Parathyroid adenoma (tissue), 2 donors: Measurements from ENCODE around the gene USP37.

ENCODE experiments used
- H2AFZ ChIP-seq: fragments of 300-600 bp; sonication (generic); one replicate; pipeline ENCODE4 v1.7.0; 2017; ENCODE audit warnings: antibody characterized with exemption, mild to moderate bottlenecking
- H3K27ac ChIP-seq: fragments of 300-600 bp; sonication (generic); one replicate; pipeline ENCODE4 v1.7.0; 2017
- H3K27me3 ChIP-seq: fragments of 300-600 bp; sonication (generic); one replicate; pipeline ENCODE4 v1.7.0; 2017; ENCODE audit warnings: low read length; ENCODE audit not compliant: control insufficient read depth, insufficient read depth
- H3K36me3 ChIP-seq: fragments of 300-600 bp; sonication (generic); one replicate; pipeline ENCODE4 v1.7.0; 2017; ENCODE audit warnings: low read length; ENCODE audit not compliant: control insufficient read depth, insufficient read depth
- H3K4me1 ChIP-seq: fragments of 300-600 bp; sonication (generic); one replicate; pipeline ENCODE4 v1.7.0; 2017; ENCODE audit warnings: control low read depth
- H3K4me2 ChIP-seq: fragments of 300-600 bp; sonication (generic); one replicate; pipeline ENCODE4 v1.7.0; 2017; ENCODE audit warnings: low read length
- H3K4me3 ChIP-seq: fragments of 300-600 bp; sonication (generic); one replicate; pipeline ENCODE4 v1.7.0; 2017; ENCODE audit warnings: low read depth, low read length
- H3K79me2 ChIP-seq: fragments of 300-600 bp; sonication (generic); one replicate; pipeline ENCODE4 v1.7.0; 2017; ENCODE audit warnings: control low read depth
- H3K9ac ChIP-seq: fragments of 300-600 bp; sonication (generic); one replicate; pipeline ENCODE4 v1.7.0; 2017; ENCODE audit warnings: mild to moderate bottlenecking
- H3K9me3 ChIP-seq: fragments of 300-600 bp; sonication (generic); one replicate; pipeline ENCODE4 v1.7.0; 2017; ENCODE audit warnings: low read length; ENCODE audit not compliant: control insufficient read depth
- TF ChIP-seq, protein P1 (sequence below): fragments of 300-600 bp; sonication (generic); IDR thresholded peaks from one replicate; pipeline ENCODE4 v1.7.0; 2017; ENCODE audit warnings: antibody characterized with exemption, mild to moderate bottlenecking
- donor health status: primary hyperparathyroidism.

Gene USP37

DNA sequence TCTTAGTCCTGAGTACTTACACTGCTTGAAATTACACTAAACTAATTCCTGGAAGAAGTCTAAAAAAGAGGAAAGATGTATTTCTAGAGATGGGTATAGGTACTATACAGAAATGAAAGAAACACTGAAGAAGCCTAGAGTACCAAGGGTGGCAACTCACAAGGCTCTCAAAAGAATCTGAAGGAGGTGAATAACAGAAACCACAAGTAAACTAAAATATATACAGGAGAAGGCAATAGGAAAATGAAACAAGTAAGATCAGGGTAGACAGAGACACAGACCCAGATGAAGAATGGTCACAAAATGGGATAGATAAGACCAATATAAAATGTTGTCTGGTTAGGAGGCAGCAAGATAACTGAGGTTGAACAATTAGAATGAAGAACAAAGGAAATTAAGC, 59.9 kb downstream of the USP37 start:
- H3K4me1 ChIP-seq: no peaks in the 10 kb centered on the region
- H3K27ac ChIP-seq: no peak overlapping the region
- no peaks in the 10 kb centered on the region for H3K36me3 ChIP-seq
- TF ChIP-seq, protein P1, sequence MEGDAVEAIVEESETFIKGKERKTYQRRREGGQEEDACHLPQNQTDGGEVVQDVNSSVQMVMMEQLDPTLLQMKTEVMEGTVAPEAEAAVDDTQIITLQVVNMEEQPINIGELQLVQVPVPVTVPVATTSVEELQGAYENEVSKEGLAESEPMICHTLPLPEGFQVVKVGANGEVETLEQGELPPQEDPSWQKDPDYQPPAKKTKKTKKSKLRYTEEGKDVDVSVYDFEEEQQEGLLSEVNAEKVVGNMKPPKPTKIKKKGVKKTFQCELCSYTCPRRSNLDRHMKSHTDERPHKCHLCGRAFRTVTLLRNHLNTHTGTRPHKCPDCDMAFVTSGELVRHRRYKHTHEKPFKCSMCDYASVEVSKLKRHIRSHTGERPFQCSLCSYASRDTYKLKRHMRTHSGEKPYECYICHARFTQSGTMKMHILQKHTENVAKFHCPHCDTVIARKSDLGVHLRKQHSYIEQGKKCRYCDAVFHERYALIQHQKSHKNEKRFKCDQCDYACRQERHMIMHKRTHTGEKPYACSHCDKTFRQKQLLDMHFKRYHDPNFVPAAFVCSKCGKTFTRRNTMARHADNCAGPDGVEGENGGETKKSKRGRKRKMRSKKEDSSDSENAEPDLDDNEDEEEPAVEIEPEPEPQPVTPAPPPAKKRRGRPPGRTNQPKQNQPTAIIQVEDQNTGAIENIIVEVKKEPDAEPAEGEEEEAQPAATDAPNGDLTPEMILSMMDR: no peak
- H3K27me3 ChIP-seq: no peaks in the 10 kb centered on the region
- no peak overlapping the region for H3K4me3 ChIP-seq
- no peak overlapping the region for H3K9ac ChIP-seq
- H3K9me3 ChIP-seq: no peaks in the 10 kb centered on the region
- H3K4me2 ChIP-seq: no peak overlapping the region
- no peaks in the 10 kb centered on the region for H3K79me2 ChIP-seq
- H2AFZ ChIP-seq: no peak overlapping the region

DNA sequence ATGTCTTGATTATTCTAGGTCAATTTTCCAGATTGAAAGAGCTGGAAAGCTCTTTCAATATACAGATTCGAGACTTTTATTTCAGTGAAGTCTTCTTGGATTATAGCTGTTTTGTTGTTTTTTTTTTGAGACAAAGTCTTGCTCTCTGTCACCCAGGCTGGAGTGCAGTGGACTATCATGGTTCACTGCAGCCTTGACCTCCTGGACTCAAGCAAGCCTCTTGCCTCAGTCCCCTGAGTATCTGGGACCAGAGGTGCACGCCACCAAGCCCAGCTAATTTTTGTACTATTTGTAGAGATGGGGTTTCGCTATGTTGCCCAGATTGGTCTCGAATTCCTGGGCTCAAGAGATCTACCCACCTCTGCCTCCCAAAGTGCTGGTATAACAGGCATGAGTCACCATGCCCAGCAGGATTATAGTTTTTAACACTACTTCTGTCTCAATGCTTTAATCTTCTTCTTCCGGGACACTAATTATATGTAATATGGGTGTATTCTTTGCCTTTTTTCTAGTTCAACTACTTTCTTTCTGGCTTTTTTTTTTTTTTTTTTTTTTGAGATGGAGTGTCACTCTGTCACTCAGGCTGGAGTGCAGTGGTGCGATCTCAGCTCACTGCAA, 62.3 kb downstream of the USP37 start:
- no peak overlapping the region for H2AFZ ChIP-seq
- H3K79me2 ChIP-seq: no peaks in the 10 kb centered on the region
- peaks cover 2% of the 10 kb centered on the region for H3K4me1 ChIP-seq
- no peaks in the 10 kb centered on the region for H3K9me3 ChIP-seq
- H3K27me3 ChIP-seq: no peaks in the 10 kb centered on the region
- no peak overlapping the region for H3K27ac ChIP-seq
- H3K36me3 ChIP-seq: no peaks in the 10 kb centered on the region
- H3K9ac ChIP-seq: no peak overlapping the region
- TF ChIP-seq, protein P1: no peak
- H3K4me3 ChIP-seq: no peak overlapping the region
- no peak overlapping the region for H3K4me2 ChIP-seq

- Histone ChIP-seq H3K9ac (no peak overlapping the region), H3K4me3 (no peak overlapping the region), H3K4me2 (no peak overlapping the region), H3K4me1 (peaks cover 2% of the 10 kb centered on the region), H3K36me3 (no peaks in the 10 kb centered on the region), H3K9me3 (no peaks in the 10 kb centered on the region), H3K79me2 (no peaks in the 10 kb centered on the region), H2AFZ (no peak overlapping the region), H3K27me3 (no peaks in the 10 kb centered on the region), H3K27ac (no peak overlapping the region)
- TF ChIP-seq, protein P1: no peak
Measured at GRCh38 chr2:218501665-218502064, 66.5 kb downstream of the USP37 start.

GRCh38 chr2:218500501-218501060, 67.6 kb downstream of the USP37 start:
- H3K27me3 ChIP-seq: no peaks in the 10 kb centered on the region
- TF ChIP-seq, protein P1: no peak
- H3K4me3 ChIP-seq: no peak overlapping the region
- peaks cover 2% of the 10 kb centered on the region for H3K4me1 ChIP-seq
- no peak overlapping the region for H2AFZ ChIP-seq
- no peaks in the 10 kb centered on the region for H3K9me3 ChIP-seq
- H3K4me2 ChIP-seq: no peak overlapping the region
- H3K9ac ChIP-seq: no peak overlapping the region
- no peak overlapping the region for H3K27ac ChIP-seq
- no peaks in the 10 kb centered on the region for H3K36me3 ChIP-seq
- H3K79me2 ChIP-seq: no peaks in the 10 kb centered on the region
